ENCODE results near the gene LRP1B.

GRCh38 chr2:140276661-140277060, 1854.2 kb downstream of the LRP1B start:
- TF ChIP-seq POLR2A (IDR thresholded peaks at IDR 0.05): no peak
- TF ChIP-seq CTCF (IDR thresholded peaks at IDR 0.05): no peak

Measured in right lobe of liver (tissue), 4 donors.